Lower lobe of right lung (tissue), 2 donors: ENCODE results near the gene PAQR6. TPM values are rescaled to one million over a fixed set of nuclear protein-coding genes. Genes with fewer than 3 reads are reported as not detected.
A peak's percentile ranks its signal among the peaks of the same experiment; 100 is the strongest.

ENCODE experiments used
- ATAC-seq, 2 donors: fragments of 200-7000 bp; cut with Tn5 transposase; one replicate each; pipeline ENCODE4 v1.9.1; 2020 to 2022; ENCODE audit warnings: mild to moderate bottlenecking in 2 of 2, moderate library complexity in 2 of 2
- DNase-seq: peaks from one replicate; pipeline ENCODE4 v3.0.0-alpha.2; 2020
- H3K27ac ChIP-seq: fragments of 200-600 bp; one replicate; pipeline ENCODE4 v1.8.0; 2022
- H3K27me3 ChIP-seq: fragments of 200-600 bp; one replicate; pipeline ENCODE4 v1.8.0; 2022; ENCODE audit warnings: low read depth
- H3K36me3 ChIP-seq: fragments of 200-600 bp; one replicate; pipeline ENCODE4 v1.8.0; 2022; ENCODE audit warnings: mild to moderate bottlenecking
- H3K4me1 ChIP-seq: fragments of 200-600 bp; one replicate; pipeline ENCODE4 v1.8.0; 2022
- H3K4me3 ChIP-seq: fragments of 200-600 bp; one replicate; pipeline ENCODE4 v1.8.0; 2022; ENCODE audit warnings: mild to moderate bottlenecking
- H3K9me3 ChIP-seq: fragments of 200-600 bp; one replicate; pipeline ENCODE4 v1.8.0; 2022
- CTCF ChIP-seq: fragments of 200-600 bp; IDR thresholded peaks from one replicate; pipeline ENCODE4 v1.8.0; 2022; ENCODE audit warnings: antibody characterized with exemption, mild to moderate bottlenecking
- intact Hi-C: fragments of 100-400 bp; cut with DNase I; formaldehyde crosslinking; loops from one replicate; pipeline ENCODE4 v1.11.0; 2022
- total RNA-seq: library from RNA; stranded (reverse); fragmentation: NEBNext Ultra II Directional; extraction: Animal tissue kit (Norgen Biotek cat#: 25700); gene quantifications from one replicate; pipeline ENCODE4 v1.2.1, GENCODE V29; 2021
- donor health status: DM: no; HTN: yes; CAD: no; lungs with severe emphysema.

Gene PAQR6
- total RNA-seq, 1 donor from 2014 or later = 2.3 TPM

- no peak for TF ChIP-seq CTCF
- H3K9me3 ChIP-seq = no peaks in the 10 kb centered on the region
- no peak overlapping the region for H3K27ac ChIP-seq
- H3K4me3 ChIP-seq = no peak overlapping the region
- intact Hi-C loops = no loop called here
- H3K36me3 ChIP-seq = peaks cover 100% of the 10 kb centered on the region
- ATAC-seq (no peak), DNase-seq (no peak)
- H3K4me1 ChIP-seq = no peaks in the 10 kb centered on the region
- H3K27me3 ChIP-seq = no peaks in the 10 kb centered on the region
Measured at GRCh38 chr1:156257711-156258110, 9.9 kb upstream of the PAQR6 start.

- H3K9me3 ChIP-seq = no peaks in the 10 kb centered on the region
- H3K27me3 ChIP-seq = no peaks in the 10 kb centered on the region
- no peak for DNase-seq
- no peak overlapping the region for H3K27ac ChIP-seq
- no peak for ATAC-seq
- intact Hi-C loops = no loop called here
- H3K4me3 ChIP-seq = no peak overlapping the region
- H3K36me3 ChIP-seq = peaks cover 96% of the 10 kb centered on the region
- TF ChIP-seq CTCF = no peak
- no peaks in the 10 kb centered on the region for H3K4me1 ChIP-seq
Measured at GRCh38 chr1:156253634-156254033, 5.8 kb upstream of the PAQR6 start.

GRCh38 chr1:156251527-156251926 lies 3.7 kb upstream of the PAQR6 start:
- no peaks in the 10 kb centered on the region for H3K9me3 ChIP-seq
- H3K27me3 ChIP-seq = no peaks in the 10 kb centered on the region
- intact Hi-C loops = no loop called here
- ATAC-seq (no peak), DNase-seq (no peak)
- H3K36me3 ChIP-seq = peaks cover 75% of the 10 kb centered on the region
- no peak overlapping the region for H3K4me3 ChIP-seq
- H3K4me1 ChIP-seq = peaks cover 13% of the 10 kb centered on the region
- no peak for TF ChIP-seq CTCF
- H3K27ac ChIP-seq = peak overlapping the region; percentile 18

GRCh38 chr1:156249593-156249992 lies 1.7 kb upstream of the PAQR6 start:
- intact Hi-C loops = no loop called here
- no peak overlapping the region for H3K4me3 ChIP-seq
- H3K36me3 ChIP-seq = peaks cover 56% of the 10 kb centered on the region
- no peak overlapping the region for H3K27ac ChIP-seq
- no peaks in the 10 kb centered on the region for H3K9me3 ChIP-seq
- DNase-seq (no peak), ATAC-seq (no peak)
- peaks cover 27% of the 10 kb centered on the region for H3K4me1 ChIP-seq
- peaks cover 11% of the 10 kb centered on the region for H3K27me3 ChIP-seq
- TF ChIP-seq CTCF = no peak

GRCh38 chr1:156248323-156248683 lies 447 bp upstream of the PAQR6 start:
- no peak overlapping the region for H3K4me3 ChIP-seq
- no peak for ATAC-seq
- no peak for DNase-seq
- no peak for TF ChIP-seq CTCF
- intact Hi-C loops = no loop called here
- no peak overlapping the region for H3K27ac ChIP-seq
- peaks cover 27% of the 10 kb centered on the region for H3K4me1 ChIP-seq
- H3K27me3 ChIP-seq = peaks cover 11% of the 10 kb centered on the region
- H3K9me3 ChIP-seq = no peaks in the 10 kb centered on the region
- H3K36me3 ChIP-seq = peaks cover 43% of the 10 kb centered on the region
